ENCODE data around the gene AKT1S1.

AKT1S1 gene

GRCh38 chr19:49869009-49869483, 8.1 kb downstream of the AKT1S1 start:
- DNase-seq (ENCODE audit: low read depth in 2 of 2): peak in 1 of 2 donors; percentile 60

- peak; percentile 46 to 91 for DNase-seq (ENCODE audit: low read depth in 2 of 2)
Observed at GRCh38 chr19:49866933-49867782, 10.0 kb downstream of the AKT1S1 start, which contains the start of gene PNKP. Gene PNKP, minus strand, starts transcription at chr19:49867576. Its CDS starts 372 bp downstream, at chr19:49867204.

- DNase-seq (ENCODE audit: low read depth in 2 of 2): no peak
Observed at GRCh38 chr19:49864890-49865289, 12.3 kb downstream of the AKT1S1 start.

GRCh38 chr19:49863935-49864320, 13.2 kb downstream of the AKT1S1 start:
- no peak for DNase-seq (ENCODE audit: low read depth in 2 of 2)

GRCh38 chr19:49863254-49863934, 13.8 kb downstream of the AKT1S1 start:
- no peak for DNase-seq (ENCODE audit: low read depth in 2 of 2)

GRCh38 chr19:49862391-49863253, 14.5 kb downstream of the AKT1S1 start:
- no peak for DNase-seq (ENCODE audit: low read depth in 2 of 2)

GRCh38 chr19:49861541-49862378, 15.4 kb downstream of the AKT1S1 start:
- DNase-seq (ENCODE audit: low read depth in 2 of 2): no peak

GRCh38 chr19:49861107-49861506, 16.0 kb downstream of the AKT1S1 start:
- DNase-seq (ENCODE audit: low read depth in 2 of 2): no peak

GRCh38 chr19:49860336-49861102, 16.6 kb downstream of the AKT1S1 start:
- DNase-seq (ENCODE audit: low read depth in 2 of 2): no peak

- no peak for DNase-seq (ENCODE audit: low read depth in 2 of 2)
Observed at GRCh38 chr19:49859682-49860335, 17.3 kb downstream of the AKT1S1 start.

- no peak for DNase-seq (ENCODE audit: low read depth in 2 of 2)
Observed at GRCh38 chr19:49858088-49858985, 18.8 kb downstream of the AKT1S1 start.

GRCh38 chr19:49857838-49858087, 19.4 kb downstream of the AKT1S1 start:
- no peak for DNase-seq (ENCODE audit: low read depth in 2 of 2)

- no peak for DNase-seq (ENCODE audit: low read depth in 2 of 2)
Observed at GRCh38 chr19:49857061-49857837, 19.9 kb downstream of the AKT1S1 start.

GRCh38 chr19:49856574-49857021, 20.6 kb downstream of the AKT1S1 start:
- DNase-seq (ENCODE audit: low read depth in 2 of 2): no peak

- DNase-seq (ENCODE audit: low read depth in 2 of 2): no peak
Observed at GRCh38 chr19:49855676-49856573, 21.2 kb downstream of the AKT1S1 start.

- no peak for DNase-seq (ENCODE audit: low read depth in 2 of 2)
Observed at GRCh38 chr19:49855277-49855675, 21.9 kb downstream of the AKT1S1 start.
